HG03064 (cell line): Measurements from ENCODE around the gene COX4I1.

Source experiments
- ATAC-seq: cut with Tn5 transposase; IDR thresholded peaks from one replicate; pipeline ENCODE4 v1.9.1; 2021; ENCODE audit warnings: low read depth; ENCODE audit not compliant: unreplicated experiment

The COX4I1 gene

GRCh38 chr16:85838381-85838780 lies 38.9 kb downstream of the COX4I1 start:
- no peak for ATAC-seq

- ATAC-seq, result no peak
Observed at GRCh38 chr16:85838876-85839585, 39.5 kb downstream of the COX4I1 start.

- no peak for ATAC-seq
Observed at GRCh38 chr16:85839681-85840240, 40.3 kb downstream of the COX4I1 start.

- no peak for ATAC-seq
Observed at GRCh38 chr16:85840395-85840794, 40.9 kb downstream of the COX4I1 start.

GRCh38 chr16:85840801-85841200 lies 41.3 kb downstream of the COX4I1 start:
- no peak for ATAC-seq

- no peak for ATAC-seq
Observed at GRCh38 chr16:85842435-85842834, 42.9 kb downstream of the COX4I1 start.

- no peak for ATAC-seq
Observed at GRCh38 chr16:85842848-85843247, 43.4 kb downstream of the COX4I1 start.

GRCh38 chr16:85843471-85844168 lies 44.1 kb downstream of the COX4I1 start:
- ATAC-seq, result no peak

- no peak for ATAC-seq
Observed at GRCh38 chr16:85844169-85844481, 44.6 kb downstream of the COX4I1 start.

GRCh38 chr16:85844786-85845185 lies 45.3 kb downstream of the COX4I1 start:
- no peak for ATAC-seq

- ATAC-seq, result no peak
Observed at GRCh38 chr16:85845266-85845665, 45.8 kb downstream of the COX4I1 start.

GRCh38 chr16:85846461-85846860 lies 47.0 kb downstream of the COX4I1 start:
- no peak for ATAC-seq

GRCh38 chr16:85847036-85847435 lies 47.5 kb downstream of the COX4I1 start:
- ATAC-seq, result no peak

GRCh38 chr16:85847681-85848601 lies 48.4 kb downstream of the COX4I1 start:
- no peak for ATAC-seq

- ATAC-seq, result no peak
Observed at GRCh38 chr16:85848986-85849385, 49.5 kb downstream of the COX4I1 start.

- ATAC-seq, result no peak
Observed at GRCh38 chr16:85849388-85849787, 49.9 kb downstream of the COX4I1 start.

GRCh38 chr16:85850344-85850880 lies 50.9 kb downstream of the COX4I1 start:
- ATAC-seq, result no peak

GRCh38 chr16:85851034-85851785 lies 51.7 kb downstream of the COX4I1 start:
- no peak for ATAC-seq

GRCh38 chr16:85853547-85854545 lies 54.4 kb downstream of the COX4I1 start:
- ATAC-seq, result no peak
